Activated CD4-positive, alpha-beta T cell treated with anti-CD3 and anti-CD28 coated beads, Interleukin-2, amount 50 U/mL, for 16 hours (primary cell): ENCODE data around the gene VRK3.
"Not testable (repeated sequence)": the region's sequence is repeated elsewhere in the genome, so short reads cannot be mapped to it uniquely, and the experiment has no call there.

Experiments
- DNase-seq: peaks from one replicate; pipeline ENCODE4 v3.0.0-alpha.2; 2020

VRK3 gene

GRCh38 chr19:49985871-49986270, 39.3 kb downstream of the VRK3 start:
- DNase-seq: no peak

DNA sequence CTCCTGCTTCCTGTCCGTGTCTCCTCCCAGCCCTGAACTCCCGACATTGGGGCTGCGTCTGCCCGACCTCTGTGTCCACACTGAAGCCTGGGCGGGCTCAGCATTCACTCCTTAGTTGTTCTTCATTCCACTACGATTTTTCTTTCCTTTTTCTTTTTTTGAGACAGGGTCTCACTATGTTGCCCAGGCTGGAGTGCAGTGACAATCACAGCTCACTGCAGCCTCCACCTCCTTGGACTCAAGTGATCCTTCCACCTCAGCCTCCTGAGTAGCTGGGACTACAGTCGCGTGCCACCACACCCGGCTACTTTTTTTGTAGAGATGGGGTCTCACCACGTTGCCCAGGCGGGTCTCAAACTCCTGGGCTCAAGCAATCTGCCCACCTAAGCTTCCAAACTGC, 40.7 kb downstream of the VRK3 start:
- DNase-seq: no peak

GRCh38 chr19:49983645-49984229, 41.4 kb downstream of the VRK3 start:
- DNase-seq: peak; percentile 77

DNA sequence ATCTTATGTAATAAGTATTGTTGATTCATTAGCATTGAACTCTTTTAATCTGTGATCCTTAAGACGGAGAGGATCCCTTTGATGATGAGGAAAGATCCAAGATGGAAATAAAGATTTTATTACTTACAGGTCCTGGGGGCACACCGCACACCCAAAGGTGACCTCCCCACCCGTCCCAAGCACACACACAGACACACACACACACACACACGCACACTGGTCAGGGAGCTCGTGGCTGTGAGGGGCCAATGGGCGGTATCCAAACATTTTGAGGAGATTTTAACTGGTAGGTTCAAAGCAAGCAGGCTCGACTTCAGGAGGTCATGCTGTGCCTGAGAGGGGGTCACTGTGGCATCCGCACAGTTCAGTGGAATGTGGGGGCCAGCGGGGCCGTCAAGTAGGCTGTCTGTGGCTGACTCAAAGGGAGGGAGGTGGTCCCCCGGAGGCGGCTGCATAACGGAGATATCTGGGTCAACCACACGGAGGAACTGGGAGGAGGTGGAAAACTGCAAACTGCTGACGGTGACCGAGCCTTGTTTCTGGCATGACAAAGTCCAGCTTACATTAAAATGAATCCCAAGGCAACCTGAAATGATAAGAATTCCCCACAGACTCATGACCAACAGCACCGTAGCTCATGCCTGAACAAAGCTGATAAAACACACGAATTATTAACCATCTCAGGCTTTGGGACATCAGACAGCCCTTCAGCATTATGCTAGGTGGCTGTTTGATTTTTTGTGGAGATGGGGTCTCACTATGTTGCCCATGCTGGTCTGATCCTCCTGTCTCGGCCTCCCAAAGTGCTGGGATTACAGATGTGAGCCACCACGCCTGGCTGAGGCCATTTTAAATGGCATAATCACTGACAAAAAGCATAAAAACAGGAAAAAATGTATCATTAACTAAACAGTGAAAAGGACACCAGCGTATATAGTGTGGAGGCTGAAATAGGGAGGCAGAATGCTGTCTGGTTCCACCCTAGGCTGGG, 43.3 kb downstream of the VRK3 start:
- DNase-seq: no peak

DNA sequence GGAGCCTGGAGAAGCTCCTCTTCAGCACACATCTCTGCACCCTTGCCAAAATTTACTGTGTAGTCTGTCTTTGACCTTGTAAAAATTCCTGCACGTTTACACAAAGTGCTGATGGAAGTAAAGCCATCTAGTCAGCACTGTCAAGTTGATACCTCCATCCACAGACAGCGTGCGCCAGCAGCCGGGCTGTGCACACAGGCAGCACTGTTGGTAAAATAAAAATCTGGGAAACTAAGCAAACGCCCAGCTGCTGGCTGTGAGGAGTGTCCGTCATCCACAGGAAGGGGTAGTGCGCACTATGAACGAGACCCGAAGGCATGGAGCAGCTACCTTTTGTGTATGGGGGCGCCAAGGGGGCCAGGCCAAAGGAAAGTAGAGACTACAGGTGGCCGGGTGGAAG, 46.8 kb downstream of the VRK3 start:
- DNase-seq: no peak

GRCh38 chr19:49977881-49978280, 47.3 kb downstream of the VRK3 start:
- DNase-seq: no peak

DNA sequence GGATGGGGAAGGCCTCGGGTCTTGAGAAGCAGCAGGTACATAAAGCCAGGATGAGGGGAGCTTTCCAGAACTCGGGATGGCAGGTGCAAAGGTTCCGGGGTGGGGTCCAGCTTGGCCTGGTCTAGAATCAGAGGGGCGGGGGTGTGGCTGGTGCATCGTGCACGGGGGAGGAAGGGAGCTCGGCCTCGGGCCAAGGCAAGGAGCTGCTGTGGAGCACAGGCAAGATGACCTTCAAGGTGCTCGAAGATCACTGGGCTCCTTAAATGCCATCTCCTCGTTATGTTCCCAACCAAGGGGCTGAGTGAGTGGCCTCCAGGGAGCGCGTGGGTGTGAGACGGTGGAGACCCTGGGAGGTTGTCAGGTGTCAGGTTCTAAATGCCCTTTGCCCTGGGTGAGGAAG, 48.1 kb downstream of the VRK3 start:
- no peak for DNase-seq

- no peak for DNase-seq
These were observed 48.7 kb downstream of the VRK3 start for GRCh38 chr19:49976496-49976895.

- no peak for DNase-seq
These were observed 50.1 kb downstream of the VRK3 start for GRCh38 chr19:49975051-49975450.

GRCh38 chr19:49973987-49974386, 51.2 kb downstream of the VRK3 start:
- no peak for DNase-seq

DNA sequence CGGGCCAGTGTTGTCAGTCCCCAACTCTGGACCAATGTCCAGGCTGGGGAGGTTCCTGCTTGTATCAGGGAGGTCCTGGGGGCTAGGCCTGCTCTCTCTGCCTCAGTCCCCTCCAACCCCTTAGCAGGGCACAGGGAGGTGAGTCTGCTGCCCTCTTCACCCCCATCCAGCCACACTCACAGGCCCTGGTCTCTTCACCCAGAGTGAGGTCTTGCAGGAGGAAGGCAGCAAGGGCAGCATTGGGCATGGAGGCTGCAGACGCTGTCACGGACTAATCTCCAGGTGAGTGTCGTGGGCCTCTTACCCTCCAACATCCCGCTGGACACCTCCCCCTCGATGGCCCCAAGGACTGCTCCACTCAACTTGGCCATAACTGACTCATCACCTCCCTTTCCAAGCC, 52.3 kb downstream of the VRK3 start:
- no peak for DNase-seq

GRCh38 chr19:49971991-49972411, 53.2 kb downstream of the VRK3 start:
- DNase-seq: no peak

- DNase-seq: not testable (repeated sequence)
These were observed 55.8 kb downstream of the VRK3 start for GRCh38 chr19:49969355-49969754.

DNA sequence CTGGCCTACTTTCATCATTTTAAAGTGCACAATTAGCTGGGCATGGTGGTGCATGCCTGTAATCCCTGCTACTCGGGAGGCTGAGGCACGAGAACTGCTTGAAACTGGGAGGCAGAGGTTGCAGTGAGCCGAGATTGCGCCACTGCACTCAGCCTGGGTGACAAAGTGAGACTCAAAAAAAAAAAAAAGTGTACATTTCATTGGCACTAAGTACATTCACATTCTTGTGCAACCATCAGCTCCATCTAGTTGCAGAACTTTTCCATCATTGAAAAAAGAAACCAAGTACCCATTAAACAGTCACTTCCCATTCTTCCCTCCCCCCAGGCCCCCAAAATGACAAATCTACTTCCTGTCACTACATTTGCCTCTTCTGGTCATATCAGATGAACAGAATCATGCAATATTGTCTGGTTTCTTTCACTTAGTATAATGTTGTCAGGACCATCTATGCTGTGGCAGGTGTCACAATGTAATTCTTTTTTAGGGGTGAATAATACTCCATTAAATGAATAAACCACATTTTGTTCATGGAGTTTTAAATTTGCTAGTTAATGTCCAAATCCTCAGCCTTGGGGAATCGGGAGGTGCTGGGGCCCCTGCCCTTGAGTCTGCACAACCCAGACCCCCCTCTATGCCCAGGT, 56.8 kb downstream of the VRK3 start:
- no peak for DNase-seq

GRCh38 chr19:49960980-49961379, 64.2 kb downstream of the VRK3 start, which contains the start of gene SIGLEC11:
TSS of gene SIGLEC11 (minus strand) at chr19:49961172. CDS start at chr19:49961081, 91 bp downstream.
- not testable (repeated sequence) for DNase-seq

- not testable (repeated sequence) for DNase-seq
These were observed 65.3 kb downstream of the VRK3 start for GRCh38 chr19:49959892-49960291.

DNA sequence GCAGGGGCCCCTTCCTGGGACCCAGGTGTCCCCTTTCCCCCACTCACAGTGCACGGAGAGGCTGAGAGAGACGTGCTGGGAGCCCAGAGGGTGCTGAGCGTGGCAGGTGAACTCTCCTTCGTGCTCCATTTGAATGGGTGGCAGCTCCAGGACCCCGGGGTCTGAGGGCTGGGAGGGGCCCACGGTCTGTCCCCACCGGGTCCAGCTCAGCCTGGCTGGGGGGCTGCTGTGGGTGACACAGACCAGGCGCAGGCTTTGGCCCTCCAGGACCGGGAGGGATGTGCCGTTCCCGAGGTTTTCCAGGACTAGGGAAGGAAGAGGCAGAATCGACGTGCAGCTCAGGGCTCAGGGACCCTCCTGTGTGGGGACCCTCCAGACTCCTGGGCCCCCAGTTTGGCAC, 66.6 kb downstream of the VRK3 start:
- not testable (repeated sequence) for DNase-seq

- DNase-seq: not testable (repeated sequence)
These were observed 67.0 kb downstream of the VRK3 start for GRCh38 chr19:49958144-49958543.

GRCh38 chr19:49957262-49957915, 67.8 kb downstream of the VRK3 start:
- DNase-seq: no peak

GRCh38 chr19:49956115-49956495, 69.1 kb downstream of the VRK3 start:
- no peak for DNase-seq

- DNase-seq: no peak
These were observed 70.2 kb downstream of the VRK3 start for GRCh38 chr19:49954933-49955332.

GRCh38 chr19:49954092-49954829, 70.9 kb downstream of the VRK3 start:
- no peak for DNase-seq
